A673 (cell line): ENCODE data around the gene DGCR8. TPM values are rescaled to one million over a fixed set of nuclear protein-coding genes. Genes with fewer than 3 reads are reported as not detected.

Experiments used
- BruUV-seq: library from RNA; stranded (reverse); fragments of 400-500 nt; replicated peaks from 2 replicates; lab custom pipeline; 2021; lab: Mats Ljungman, UMichigan
- CTCF ChIA-PET: fragments of 300-600 bp; sonication (Branson Sonifier 250); formaldehyde crosslinking; loops from one replicate; lab custom pipeline; 2022; ENCODE audit warnings: antibody characterized with exemption; lab: Charles Lee
- POLR2A ChIA-PET: fragments of 300-600 bp; sonication (Branson Sonifier 250); formaldehyde crosslinking; loops from one replicate; lab custom pipeline; 2022; ENCODE audit warnings: antibody characterized with exemption; ENCODE audit not compliant: low non-redundant PET; lab: Charles Lee
- DNase-seq: peaks from one replicate; pipeline ENCODE4 v3.0.0-alpha.2; 2015; ENCODE audit warnings: low spot score
- H3K27ac ChIP-seq: fragments of 200-600 bp; sonication (generic); 2 replicates; pipeline ENCODE4 v1.5.1; 2016; ENCODE audit warnings: mixed run types, low read depth, mild to moderate bottlenecking, mixed read lengths, antibody characterized with exemption, low read length; ENCODE audit not compliant: poor library complexity, severe bottlenecking
- H3K27me3 ChIP-seq: fragments of 200-600 bp; sonication (generic); replicated peaks from 2 replicates; pipeline ENCODE4 v1.6.1; 2017; ENCODE audit warnings: mixed run types, low read depth, mild to moderate bottlenecking, mixed read lengths, antibody characterized with exemption, low read length; ENCODE audit not compliant: insufficient read depth, poor library complexity
- H3K36me3 ChIP-seq: fragments of 200-600 bp; sonication (generic); 2 replicates; pipeline ENCODE4 v1.6.1; 2016; ENCODE audit warnings: mixed run types, mild to moderate bottlenecking, mixed read lengths, antibody characterized with exemption, low read length; ENCODE audit not compliant: insufficient read depth, poor library complexity, severe bottlenecking
- H3K4me1 ChIP-seq: fragments of 200-600 bp; sonication (generic); 2 replicates; pipeline ENCODE4 v1.6.1; 2017; ENCODE audit warnings: mixed run types, mild to moderate bottlenecking, mixed read lengths, antibody characterized with exemption, low read length; ENCODE audit not compliant: insufficient read depth, poor library complexity, severe bottlenecking
- H3K4me3 ChIP-seq: fragments of 200-600 bp; sonication (generic); 2 replicates; pipeline ENCODE4 v1.5.1; 2016; ENCODE audit warnings: low read depth, mixed run types, mild to moderate bottlenecking, mixed read lengths, low read length; ENCODE audit not compliant: poor library complexity, severe bottlenecking
- H3K9me3 ChIP-seq: fragments of 200-600 bp; sonication (generic); 2 replicates; pipeline ENCODE4 v1.6.1; 2016; ENCODE audit warnings: mixed run types, low read depth, mild to moderate bottlenecking, mixed read lengths, antibody characterized with exemption, low read length; ENCODE audit not compliant: poor library complexity, severe bottlenecking
- EZH2 ChIP-seq: fragments of 200-600 bp; sonication (generic); IDR thresholded peaks from 2 replicates; pipeline ENCODE4 v1.6.1; 2017; ENCODE audit warnings: borderline replicate concordance, low read depth, mild to moderate bottlenecking, mixed read lengths, antibody characterized with exemption, low read length; ENCODE audit not compliant: poor library complexity, severe bottlenecking
- intact Hi-C: fragments of 100-400 bp; cut with micrococcal nuclease; formaldehyde crosslinking; loops from one replicate; pipeline ENCODE4 v1.10.0; 2022; ENCODE audit not compliant: unreplicated experiment
- total RNA-seq: library from RNA; stranded (reverse); gene quantifications from 2 replicates; pipeline ENCODE4 v1.2.3, GENCODE V29; 2021
- TF ChIP-seq, protein P1 (sequence below): fragments of 300-800, 200-600 bp; sonication (generic); conservative IDR thresholded peaks from 2 replicates; pipeline ENCODE4 v1.5.1; 2017; ENCODE audit warnings: low read depth, mild to moderate bottlenecking, antibody characterized with exemption, low read length, moderate library complexity, mixed read lengths

DGCR8 gene
- total RNA-seq, 1 experiment from 2014 or later = 63.2 TPM

DNA sequence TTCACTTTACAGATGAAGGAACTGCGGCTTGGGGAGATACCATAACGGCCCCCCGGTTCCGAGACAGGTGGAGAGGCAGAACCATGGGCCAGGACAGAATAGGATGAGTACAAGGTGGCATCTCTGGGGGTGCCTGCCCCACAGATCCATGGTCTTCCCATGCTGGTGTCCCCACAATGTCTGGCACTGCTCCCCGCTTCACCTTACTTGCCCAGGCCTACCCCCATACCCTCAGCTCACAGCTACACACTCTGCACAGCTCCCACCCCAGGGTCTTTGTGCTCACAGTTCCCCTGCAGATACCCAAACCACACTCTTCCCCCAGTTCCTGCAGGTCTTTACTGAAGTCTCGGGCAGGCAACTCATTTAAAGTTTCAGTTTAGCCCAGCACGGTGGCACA is 11.4 kb upstream of the DGCR8 start:
- POLR2A ChIA-PET = no interaction called here
- CTCF ChIA-PET = interaction anchor here (0.7 kb wide), 1 partner anchor 1730 kb away, joined by 10 read pairs; no protein-coding TSS in a partner anchor
- no TSS peak for BruUV-seq

DNA sequence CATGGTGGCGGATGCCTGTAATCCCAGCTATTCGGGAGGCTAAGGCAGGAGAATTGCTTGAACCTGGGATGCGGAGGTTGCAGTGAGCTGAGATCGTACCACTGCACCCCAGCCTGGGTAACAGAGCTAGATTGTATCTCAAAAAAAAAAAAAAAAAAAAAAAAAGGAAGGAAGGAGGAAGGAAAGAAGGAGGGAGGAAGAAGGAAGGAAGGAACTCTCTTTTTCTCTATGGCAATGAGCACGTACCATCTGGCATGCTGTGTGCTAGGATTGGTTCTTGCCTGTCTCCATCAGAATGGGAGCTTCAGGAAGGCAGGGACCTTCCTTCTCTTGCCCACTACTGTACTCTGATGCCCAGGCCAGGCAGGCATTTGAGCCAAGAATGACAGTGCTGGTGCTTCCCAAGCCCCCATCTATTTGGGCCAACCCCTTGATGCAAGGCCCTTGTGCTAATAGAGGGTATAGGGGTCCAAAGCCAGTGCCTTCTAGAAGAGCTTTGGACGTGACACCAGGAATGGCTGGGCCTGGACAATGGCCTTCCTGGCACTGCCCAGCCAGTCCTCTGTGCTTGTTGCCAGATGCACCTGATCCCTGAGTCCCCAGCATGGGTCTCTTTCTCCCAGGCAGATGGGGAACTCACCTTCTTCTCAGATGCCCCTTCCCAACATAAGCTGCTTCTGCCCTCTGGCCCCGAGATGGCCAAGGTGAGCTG is 10.6 kb upstream of the DGCR8 start:
- DNase-seq = no peak
- POLR2A ChIA-PET = no interaction called here
- H3K4me1 ChIP-seq = no peaks in the 10 kb centered on the region
- no peaks in the 10 kb centered on the region for H3K27me3 ChIP-seq
- intact Hi-C loops = no loop called here
- no TSS peak for BruUV-seq
- H3K27ac ChIP-seq = no peak overlapping the region
- CTCF ChIA-PET = interaction anchor here (0.7 kb wide), 1 partner anchor 1729 kb away, joined by 10 read pairs; no protein-coding TSS in a partner anchor
- H3K9me3 ChIP-seq = no peaks in the 10 kb centered on the region
- TF ChIP-seq, protein P1, sequence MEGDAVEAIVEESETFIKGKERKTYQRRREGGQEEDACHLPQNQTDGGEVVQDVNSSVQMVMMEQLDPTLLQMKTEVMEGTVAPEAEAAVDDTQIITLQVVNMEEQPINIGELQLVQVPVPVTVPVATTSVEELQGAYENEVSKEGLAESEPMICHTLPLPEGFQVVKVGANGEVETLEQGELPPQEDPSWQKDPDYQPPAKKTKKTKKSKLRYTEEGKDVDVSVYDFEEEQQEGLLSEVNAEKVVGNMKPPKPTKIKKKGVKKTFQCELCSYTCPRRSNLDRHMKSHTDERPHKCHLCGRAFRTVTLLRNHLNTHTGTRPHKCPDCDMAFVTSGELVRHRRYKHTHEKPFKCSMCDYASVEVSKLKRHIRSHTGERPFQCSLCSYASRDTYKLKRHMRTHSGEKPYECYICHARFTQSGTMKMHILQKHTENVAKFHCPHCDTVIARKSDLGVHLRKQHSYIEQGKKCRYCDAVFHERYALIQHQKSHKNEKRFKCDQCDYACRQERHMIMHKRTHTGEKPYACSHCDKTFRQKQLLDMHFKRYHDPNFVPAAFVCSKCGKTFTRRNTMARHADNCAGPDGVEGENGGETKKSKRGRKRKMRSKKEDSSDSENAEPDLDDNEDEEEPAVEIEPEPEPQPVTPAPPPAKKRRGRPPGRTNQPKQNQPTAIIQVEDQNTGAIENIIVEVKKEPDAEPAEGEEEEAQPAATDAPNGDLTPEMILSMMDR = no peak
- TF ChIP-seq EZH2 = no peak
- H3K36me3 ChIP-seq = no peaks in the 10 kb centered on the region
- no peak overlapping the region for H3K4me3 ChIP-seq

More for the DNA sequence above, 11.4 kb upstream of the DGCR8 start:
- intact Hi-C loops = no loop called here
- Histone ChIP-seq H3K27me3 (no peaks in the 10 kb centered on the region), H3K36me3 (no peaks in the 10 kb centered on the region), H3K27ac (no peak overlapping the region), H3K4me1 (no peaks in the 10 kb centered on the region), H3K4me3 (no peak overlapping the region), H3K9me3 (no peaks in the 10 kb centered on the region)
- TF ChIP-seq EZH2 = no peak
- TF ChIP-seq, protein P1 = no peak
- no peak for DNase-seq

DNA sequence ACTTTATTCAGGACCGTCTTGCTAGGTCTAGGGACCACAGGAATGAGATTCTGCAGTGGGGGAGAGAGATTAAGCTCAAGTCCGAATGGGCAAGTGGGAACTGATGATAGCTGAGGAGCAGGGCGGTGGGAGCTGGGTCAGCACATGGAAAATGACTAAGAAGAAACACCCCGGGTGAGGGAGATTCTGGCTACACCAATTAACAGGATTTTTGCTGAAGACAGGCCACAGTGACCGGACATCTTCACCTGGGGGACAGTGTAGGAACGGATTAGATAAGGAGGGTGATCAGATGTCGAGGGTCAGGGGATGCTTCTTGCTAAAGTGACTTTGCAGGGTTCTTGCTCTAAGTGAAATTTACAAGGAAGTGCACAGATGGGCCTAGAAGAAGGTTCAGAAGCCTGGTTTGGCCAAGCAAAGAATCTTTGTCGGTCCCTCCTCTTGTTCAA is 8.5 kb upstream of the DGCR8 start:
- no peak for TF ChIP-seq EZH2
- TF ChIP-seq, protein P1 = no peak
- ChIA-PET CTCF (no interaction called here), POLR2A (no interaction called here)
- H3K4me3 ChIP-seq = no peak overlapping the region
- H3K36me3 ChIP-seq = no peaks in the 10 kb centered on the region
- no peak for DNase-seq
- H3K4me1 ChIP-seq = no peaks in the 10 kb centered on the region
- intact Hi-C loops = no loop called here
- H3K27me3 ChIP-seq = no peaks in the 10 kb centered on the region
- BruUV-seq = no TSS peak
- H3K27ac ChIP-seq = no peak overlapping the region
- no peaks in the 10 kb centered on the region for H3K9me3 ChIP-seq
